Jurkat, Clone E6-1 (cell line): ENCODE data around the gene HORMAD2.
"Not testable (repeated sequence)": the region's sequence is repeated elsewhere in the genome, so short reads cannot be mapped to it uniquely, and the experiment has no call there.

Experiments used
- DNase-seq: peaks from one replicate; pipeline ENCODE4 v3.0.0-alpha.2; 2011; ENCODE audit warnings: low read depth, low spot score
- H3K4me3 ChIP-seq: 2 replicates; pipeline ENCODE4 v1.5.1; 2011; ENCODE audit warnings: mild to moderate bottlenecking, low read length, control low read depth, moderate library complexity

Gene HORMAD2

DNA sequence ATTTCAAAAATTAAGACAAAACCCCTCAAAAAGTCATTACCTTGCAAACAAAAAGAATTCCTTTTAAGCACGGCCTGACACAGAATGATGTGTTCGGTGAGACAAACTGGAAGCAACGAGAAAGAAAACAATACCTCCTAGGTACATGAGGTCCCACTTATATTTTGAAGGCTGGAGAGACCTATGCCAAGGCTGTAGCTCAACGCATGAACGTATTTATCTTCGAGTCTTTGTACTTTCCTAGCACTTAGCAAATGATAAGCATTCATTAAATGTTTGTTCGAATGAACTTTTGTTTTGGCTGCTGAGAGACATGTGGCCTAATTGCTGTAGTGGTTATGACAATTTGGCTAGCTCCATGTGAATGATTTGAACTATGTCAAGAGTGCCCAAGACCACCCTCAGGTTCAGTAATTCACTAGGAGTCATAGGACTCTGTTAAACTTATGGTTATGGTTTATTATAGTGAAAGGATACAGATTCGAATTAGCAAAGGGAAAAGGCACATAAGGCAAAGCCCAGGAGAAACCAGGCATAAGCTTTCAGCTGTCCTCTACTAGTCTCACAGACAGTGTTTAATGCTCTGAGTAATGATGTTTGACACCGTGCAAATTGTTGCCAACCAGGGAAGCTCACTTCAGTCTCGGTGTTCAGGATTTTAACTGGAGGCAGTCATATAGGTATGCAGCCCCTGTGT, 26.0 kb upstream of the HORMAD2 start:
- no peak overlapping the region for H3K4me3 ChIP-seq
- no peak for DNase-seq

DNA sequence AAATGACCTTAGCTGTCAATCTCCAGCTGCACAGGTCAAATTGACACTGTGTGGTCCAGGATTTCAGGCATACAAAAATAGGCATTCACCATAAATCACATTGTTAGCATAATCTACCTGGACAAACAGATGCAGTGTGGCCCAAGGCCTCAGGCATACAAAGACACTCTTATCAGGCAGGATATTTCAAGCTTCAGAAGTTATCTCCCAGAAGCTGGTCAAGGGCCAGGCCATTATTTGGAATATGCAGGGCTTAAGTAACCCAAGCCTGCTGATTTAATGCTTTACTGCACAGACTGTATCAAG, 25.5 kb upstream of the HORMAD2 start:
- no peak for DNase-seq
- H3K4me3 ChIP-seq: no peak overlapping the region

DNA sequence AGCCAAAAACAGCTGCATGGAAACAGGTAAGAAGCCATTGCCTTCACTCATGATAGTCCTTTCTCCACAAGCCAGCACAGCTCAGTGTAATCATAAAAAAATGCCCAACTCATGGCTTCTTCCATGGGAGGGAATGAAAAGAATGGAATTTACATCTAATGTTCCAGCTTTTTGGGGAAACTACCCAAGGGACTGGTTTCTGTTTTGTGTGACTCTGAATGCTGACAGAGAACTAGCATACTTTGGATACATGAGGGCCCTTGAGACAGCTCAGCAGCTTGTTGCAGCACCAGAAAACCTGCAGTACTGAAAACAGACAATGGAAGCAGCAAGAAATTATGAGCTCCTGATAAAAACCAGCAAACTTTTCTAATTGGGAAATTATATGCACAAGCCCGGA, 24.2 kb upstream of the HORMAD2 start:
- H3K4me3 ChIP-seq: no peak overlapping the region
- no peak for DNase-seq

DNA sequence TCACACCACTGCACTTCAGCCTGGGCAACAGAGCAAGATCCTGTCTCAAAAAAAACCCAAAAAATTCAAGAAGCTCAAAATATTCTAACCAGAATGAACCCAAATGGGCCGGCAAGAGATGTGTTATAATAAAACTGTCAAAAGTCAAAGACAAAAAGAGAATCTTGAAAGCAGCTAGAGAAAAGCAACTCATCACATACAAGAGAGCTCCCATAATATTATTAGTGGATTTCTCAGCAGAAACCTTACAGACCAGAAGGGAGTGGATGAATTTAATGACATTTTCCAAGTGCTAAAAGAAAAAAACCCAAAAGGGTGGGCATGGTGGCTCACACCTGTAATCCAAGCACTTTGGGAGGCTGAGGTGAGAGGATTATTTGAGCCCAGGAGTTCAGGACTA, 22.9 kb upstream of the HORMAD2 start:
- no peak for DNase-seq

DNA sequence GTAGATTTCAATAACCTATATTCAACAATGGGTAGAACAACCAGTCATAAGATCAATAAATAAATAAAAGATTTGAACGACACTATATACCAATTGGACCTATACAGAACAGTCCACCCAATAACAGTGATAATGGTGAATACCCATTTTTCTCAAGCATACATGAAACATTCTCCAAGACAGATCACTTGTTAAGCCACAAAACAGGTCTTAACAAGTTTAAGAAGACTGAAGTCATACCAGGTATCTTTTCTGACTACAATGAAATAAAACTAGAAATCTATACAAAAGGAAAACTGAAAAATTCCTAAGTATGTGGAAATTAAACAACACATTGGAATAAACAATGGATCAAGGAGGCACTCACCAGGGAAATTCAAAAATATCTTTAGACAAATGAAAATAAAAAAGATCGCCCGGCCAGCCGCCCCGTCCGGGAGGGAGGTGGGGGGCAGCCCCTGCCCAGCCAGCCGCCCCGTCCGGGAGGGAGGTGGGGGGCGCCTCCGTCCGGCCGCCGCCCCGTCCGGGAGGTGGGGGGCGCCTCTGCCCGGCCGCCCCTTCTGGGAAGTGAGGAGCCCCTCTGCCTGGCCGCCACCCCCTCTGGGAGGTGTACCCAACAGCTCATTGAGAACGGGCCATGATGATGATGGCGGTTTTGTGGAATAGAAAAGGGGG, 20.8 kb upstream of the HORMAD2 start:
- not testable (repeated sequence) for H3K4me3 ChIP-seq

More for the DNA sequence above, 22.9 kb upstream of the HORMAD2 start:
- no peak overlapping the region for H3K4me3 ChIP-seq

DNA sequence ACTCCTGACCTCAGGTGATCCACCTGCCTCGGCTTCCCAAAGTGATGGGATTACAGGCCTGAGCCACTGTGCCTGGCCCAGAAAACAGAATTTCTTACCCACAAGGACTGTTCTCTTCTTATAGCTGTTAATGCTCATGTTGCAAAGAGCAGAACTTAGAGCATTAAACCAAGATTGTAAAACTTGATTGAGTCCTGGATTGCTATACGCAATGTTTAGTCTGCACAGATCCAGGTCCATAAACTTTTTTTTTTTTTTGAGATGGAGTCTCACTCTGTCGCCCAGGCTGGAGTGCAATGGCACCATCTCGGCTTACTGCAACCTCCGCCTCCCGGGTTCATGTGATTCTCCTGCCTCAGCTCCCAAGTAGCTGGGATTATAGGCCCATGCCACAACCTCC, 19.2 kb upstream of the HORMAD2 start:
- not testable (repeated sequence) for DNase-seq, H3K4me3 ChIP-seq

More for the DNA sequence above, 20.8 kb upstream of the HORMAD2 start:
- not testable (repeated sequence) for DNase-seq

DNA sequence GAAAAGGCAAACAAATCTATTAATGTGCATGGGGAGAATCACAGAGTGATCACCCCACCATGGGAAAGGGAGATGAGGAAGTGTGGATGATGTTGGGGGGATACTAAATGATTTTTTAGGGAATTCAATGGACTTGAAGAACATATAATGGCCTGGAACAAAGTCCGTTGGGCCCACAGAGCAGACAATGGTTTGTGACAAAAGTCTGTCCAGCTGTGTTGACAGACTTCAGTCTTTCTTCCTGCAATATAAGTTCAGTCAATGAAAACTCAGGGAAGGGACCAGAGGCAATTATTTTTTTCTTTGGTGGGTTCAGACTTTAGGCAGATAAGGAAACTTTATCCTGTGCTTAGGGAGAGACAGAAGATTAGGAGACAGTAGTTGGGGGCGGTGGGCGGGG, 18.0 kb upstream of the HORMAD2 start:
- H3K4me3 ChIP-seq: no peak overlapping the region
- no peak for DNase-seq

DNA sequence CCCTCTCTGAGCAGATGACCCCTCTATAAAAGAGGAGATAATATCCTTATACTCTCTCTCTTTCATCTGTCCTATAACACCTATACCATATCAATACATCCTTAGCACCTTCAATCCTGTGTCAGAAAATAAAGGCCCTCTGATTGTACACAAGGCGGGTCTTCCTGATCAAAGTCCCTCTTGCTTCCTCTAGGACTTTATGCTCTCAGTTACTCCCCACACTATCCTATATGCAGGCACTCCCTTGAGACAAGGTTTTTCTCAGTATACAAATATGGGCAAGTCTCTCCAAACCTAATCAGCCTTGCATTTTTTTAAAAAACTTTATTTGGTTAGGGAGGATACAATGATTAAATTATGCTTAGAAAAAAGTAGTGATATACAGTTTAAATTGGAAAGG, 17.3 kb upstream of the HORMAD2 start:
- no peak overlapping the region for H3K4me3 ChIP-seq
- no peak for DNase-seq

DNA sequence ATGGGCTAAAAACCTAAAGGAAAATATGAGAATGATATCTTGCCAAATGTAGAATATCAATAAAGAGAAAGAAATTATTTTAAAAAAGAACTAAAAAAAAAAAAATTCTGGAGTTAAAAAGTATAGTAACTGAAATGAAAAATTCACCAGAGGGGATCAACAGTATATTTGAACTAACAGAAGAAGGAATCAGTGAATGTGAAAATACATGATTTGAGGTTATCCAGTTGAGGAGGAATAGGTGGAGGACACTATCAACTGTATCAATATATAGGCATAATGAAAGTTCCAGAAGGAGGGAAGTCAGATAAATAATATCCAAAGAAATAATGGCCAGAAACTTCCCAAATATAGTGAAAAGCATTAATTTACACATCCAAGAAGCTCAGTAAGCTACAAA, 16.1 kb upstream of the HORMAD2 start:
- H3K4me3 ChIP-seq: no peak overlapping the region
- DNase-seq: no peak

DNA sequence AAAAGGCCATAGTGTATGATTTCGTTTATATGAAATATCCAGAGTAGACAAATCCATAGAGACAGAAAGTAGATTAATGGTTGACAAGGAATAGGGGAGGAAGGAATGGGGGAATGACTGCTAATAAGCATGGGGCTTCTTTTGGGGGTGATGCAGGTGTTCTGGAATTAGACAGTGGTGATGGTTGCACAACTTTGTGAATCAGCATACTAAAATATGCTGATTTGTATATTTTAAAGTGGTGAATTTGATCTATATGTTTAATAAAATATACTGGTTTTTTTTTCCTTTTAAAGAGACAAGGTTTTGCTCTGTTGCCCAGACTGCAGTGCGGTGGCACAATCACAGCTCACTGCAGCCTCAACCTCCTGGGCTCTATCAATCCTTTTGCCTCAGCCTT, 6.5 kb upstream of the HORMAD2 start:
- DNase-seq: no peak
- no peak overlapping the region for H3K4me3 ChIP-seq

DNA sequence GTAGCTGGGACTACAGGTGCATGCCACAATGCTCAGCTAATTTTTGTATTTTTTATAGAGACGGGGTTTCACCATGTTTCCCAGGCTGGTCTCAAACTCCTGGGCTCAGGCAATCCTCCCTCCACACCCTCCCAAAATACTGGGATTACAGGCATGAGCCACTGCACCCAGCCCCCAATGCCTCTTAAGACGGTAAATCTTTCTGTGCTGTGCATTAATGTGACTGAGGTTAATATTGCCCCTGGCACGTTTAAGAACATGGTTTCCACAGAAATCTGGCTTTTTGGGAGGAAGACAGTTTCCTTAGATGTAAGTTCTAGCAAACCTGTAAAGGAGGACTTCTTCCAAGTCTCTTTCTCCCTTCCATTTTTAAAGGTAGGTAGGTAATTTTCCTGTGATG, 6.1 kb upstream of the HORMAD2 start:
- no peak overlapping the region for H3K4me3 ChIP-seq
- no peak for DNase-seq

DNA sequence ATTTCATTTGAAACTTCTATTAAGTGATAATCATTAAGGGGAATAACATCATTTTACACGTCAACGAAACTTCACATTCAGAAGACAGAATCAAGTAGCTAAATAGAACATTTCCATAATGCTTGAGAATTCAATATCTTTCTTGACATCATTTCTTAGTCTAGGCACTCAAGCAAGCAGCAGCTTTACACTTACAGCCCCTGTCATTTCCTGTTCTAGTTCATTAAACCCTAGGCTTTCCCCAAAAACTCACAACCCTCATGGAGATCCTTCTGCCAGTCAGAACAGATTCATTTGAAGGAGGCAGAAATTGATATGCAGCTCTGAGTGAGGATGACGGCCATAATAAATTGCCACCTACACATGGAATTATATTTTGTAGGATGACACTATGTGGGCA, 5.3 kb upstream of the HORMAD2 start:
- no peak overlapping the region for H3K4me3 ChIP-seq
- DNase-seq: no peak

DNA sequence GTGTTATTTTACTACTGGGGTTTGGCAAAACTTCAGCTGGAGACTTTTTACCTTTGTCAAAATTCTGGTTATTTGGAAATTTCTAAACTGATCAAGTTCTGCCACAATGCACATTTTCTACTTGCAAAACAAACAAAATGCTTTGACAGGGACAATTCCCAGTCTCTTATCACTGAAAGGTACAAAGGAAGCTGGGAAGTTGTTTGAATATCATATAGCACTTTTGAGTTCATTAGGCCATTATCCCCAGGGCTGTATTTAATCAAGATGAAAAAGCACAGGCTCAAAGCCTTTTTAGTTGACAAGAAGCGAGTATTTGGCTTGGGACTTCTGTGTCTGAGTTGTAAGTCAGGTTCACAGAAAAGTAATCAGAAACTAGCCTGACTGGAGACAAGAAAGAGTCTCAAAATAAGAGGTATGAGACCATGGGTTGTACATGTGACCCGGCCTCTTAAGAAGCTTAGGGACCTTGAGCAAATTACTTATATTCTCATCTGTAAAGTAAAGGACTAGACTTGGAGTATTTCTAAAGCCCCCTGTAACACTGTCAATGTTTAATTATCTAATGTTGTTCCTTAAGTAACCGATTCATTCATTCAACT, 2.9 kb upstream of the HORMAD2 start:
- H3K4me3 ChIP-seq: no peak overlapping the region
- DNase-seq: no peak

DNA sequence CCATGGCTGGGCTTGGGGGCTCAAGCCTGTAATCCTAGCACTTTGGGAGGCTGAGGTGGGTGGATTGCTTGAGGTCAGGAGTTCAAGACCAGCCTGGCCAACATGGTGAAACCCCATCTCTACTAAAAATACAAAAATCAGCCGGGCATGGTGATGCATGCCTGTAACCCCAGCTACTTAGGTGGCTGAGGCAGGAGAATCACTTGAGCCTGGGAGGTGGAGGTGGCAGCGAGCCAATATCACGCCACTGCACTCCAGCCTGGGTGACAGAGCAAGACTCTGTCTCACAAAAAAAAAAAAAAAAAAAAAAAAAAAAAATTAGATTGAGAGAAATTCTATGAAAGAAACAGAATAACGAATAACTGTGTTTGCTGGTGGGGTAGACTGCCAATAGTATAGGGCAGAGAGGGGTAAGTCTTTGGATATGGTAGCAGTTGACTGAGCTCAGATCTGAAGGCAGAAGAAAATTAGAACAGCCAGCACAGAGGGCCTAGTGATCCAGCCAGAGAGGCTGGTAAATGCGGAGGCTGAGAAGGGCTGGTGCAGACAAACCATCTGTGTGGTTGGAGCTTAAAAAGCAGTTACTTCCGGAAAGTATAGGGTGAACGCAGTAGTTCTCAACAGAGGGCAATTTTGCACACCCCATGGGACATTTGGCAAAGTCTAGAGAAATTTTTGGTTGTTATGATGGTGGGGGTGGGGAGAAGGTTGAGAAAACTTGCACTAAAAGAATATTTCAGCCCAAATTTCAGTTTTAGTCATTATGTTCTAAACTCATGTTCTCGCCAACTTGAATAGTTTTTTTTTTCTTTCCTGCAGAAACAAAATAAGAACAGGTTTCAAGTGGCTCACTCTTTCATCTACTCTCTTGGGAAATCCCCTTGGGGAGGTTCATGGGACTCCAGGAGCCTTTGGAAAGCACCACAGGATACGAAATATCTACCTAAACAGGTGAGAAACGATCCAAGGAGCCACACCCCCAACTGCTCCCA, 1.6 kb upstream of the HORMAD2 start:
- H3K4me3 ChIP-seq: 0 out of 2 replicates have a peak overlapping the region, but pooled peaks have one; percentile 10
- DNase-seq: peak; percentile 80

DNA sequence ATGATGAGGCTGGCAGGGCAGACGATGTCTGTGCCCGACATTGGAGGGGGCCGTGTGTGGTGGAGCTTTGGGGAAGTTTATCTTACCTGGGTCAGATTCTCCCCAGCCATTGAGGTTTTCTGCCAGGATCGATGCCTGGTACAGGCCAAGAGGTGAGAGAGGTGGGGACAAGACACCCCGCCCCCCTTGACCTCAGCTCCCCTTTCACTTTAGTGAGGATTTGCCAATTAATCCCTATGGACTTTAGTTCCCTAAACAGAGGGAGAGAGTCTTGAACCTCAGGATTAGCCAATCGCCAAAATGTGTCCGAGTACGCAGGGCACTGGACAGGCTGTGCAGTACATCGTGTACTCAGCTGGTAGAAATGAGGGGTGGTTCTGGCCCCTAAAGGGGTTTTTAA, 541 bp downstream of the HORMAD2 start:
- no peak for DNase-seq
- H3K4me3 ChIP-seq: no peak overlapping the region

DNA sequence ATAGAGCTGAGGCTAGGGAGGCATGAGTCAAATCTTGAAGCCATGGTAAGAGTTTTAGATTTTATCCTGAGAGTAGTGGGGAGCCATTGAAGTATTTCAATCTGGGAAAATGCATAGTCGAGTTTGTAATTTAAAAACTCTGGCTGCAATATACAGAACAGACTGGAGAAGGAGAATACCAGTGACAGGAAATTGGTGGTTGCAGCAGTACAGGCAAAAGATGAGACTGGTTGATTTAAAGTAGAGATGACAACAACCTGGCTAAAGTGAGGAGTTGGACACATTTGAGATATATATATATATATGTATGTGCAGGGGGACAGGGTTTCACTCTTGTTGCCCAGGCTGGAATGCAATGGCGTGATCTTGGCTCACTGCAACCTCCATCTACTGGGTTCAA, 6.2 kb downstream of the HORMAD2 start:
- H3K4me3 ChIP-seq: no peak overlapping the region
- no peak for DNase-seq

DNA sequence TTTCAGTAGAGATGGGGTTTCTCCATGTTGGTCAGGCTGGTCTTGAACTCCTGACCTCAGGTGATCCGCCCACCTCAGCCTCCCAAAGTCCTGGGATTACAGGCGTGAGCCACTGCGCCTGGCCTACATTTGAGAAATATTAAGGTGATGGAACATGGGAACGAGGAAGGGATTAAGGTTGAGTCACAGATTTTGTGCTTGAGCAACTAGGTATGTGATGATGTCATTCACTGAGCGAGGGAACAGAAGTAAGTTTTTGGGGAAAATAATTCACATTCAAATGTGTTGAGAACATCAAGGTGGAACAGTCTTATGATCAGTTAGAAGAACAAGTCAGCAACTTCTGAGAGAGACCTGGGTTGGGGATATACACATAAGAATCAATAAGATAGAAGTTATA, 6.8 kb downstream of the HORMAD2 start:
- not testable (repeated sequence) for DNase-seq

DNA sequence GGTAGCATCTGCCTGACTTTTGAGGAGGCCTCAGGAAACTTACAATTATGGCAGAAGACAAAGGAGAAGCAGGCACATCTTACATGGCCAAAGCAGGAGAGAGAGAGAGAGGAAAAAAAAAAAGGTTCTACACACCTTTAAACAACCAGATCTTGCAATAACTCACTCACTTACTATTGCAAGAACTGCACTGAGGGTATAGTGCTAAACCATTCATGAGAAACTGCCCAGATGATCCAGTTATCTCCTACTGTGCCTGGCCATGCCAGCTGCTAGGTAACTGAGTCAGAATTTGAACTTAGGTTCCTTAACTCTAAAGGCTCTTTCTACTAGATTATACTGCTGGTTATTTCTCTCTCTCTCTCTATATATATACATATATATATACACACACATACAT, 7.3 kb downstream of the HORMAD2 start:
- H3K4me3 ChIP-seq: no peak overlapping the region

More for the DNA sequence above, 6.8 kb downstream of the HORMAD2 start:
- H3K4me3 ChIP-seq: not testable (repeated sequence)

DNA sequence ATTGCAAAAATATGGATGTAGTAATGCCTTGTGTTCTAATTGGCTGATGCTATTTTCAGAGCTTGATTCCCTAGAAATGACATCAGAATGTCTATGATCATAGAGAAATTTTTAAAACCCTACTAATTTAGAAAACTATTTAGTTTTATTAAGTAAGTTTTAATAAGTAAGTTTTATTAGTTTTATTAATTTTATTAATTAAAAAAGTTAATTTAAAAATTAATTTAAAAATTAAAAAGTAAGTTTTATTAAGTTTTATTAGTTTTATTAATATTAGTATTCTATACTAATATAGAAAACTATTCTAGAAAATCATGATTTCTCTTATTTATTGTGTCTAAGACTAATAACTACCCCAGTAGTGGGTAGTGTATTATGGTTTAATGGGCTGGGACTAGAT, 8.2 kb downstream of the HORMAD2 start:
- no peak for DNase-seq
- no peak overlapping the region for H3K4me3 ChIP-seq

More for the DNA sequence above, 7.3 kb downstream of the HORMAD2 start:
- DNase-seq: no peak

DNA sequence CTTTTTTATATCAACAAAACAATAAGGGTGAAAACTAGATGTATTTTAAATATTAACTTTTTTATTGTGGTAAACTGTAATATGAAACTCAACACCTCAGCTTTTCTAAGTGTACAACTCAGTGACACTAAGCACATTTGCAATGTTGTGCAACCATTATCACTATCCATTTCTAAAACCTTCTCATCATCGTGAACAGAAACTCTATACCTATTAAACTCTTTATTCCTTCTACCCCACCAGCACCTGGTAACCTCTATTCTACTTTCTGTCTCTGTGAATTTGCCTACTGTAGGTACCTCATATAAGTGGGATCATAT, 9.4 kb downstream of the HORMAD2 start:
- no peak overlapping the region for H3K4me3 ChIP-seq
- no peak for DNase-seq
